Measurements from ENCODE around the gene IGLL1. TPM values are rescaled to one million over a fixed set of nuclear protein-coding genes. Genes with fewer than 3 reads are reported as not detected.
"Not testable (repeated sequence)": the region's sequence is repeated elsewhere in the genome, so short reads cannot be mapped to it uniquely, and the experiment has no call there.

The IGLL1 gene
- total RNA-seq, 4 donors from 2014 or later, result not detected

DNA sequence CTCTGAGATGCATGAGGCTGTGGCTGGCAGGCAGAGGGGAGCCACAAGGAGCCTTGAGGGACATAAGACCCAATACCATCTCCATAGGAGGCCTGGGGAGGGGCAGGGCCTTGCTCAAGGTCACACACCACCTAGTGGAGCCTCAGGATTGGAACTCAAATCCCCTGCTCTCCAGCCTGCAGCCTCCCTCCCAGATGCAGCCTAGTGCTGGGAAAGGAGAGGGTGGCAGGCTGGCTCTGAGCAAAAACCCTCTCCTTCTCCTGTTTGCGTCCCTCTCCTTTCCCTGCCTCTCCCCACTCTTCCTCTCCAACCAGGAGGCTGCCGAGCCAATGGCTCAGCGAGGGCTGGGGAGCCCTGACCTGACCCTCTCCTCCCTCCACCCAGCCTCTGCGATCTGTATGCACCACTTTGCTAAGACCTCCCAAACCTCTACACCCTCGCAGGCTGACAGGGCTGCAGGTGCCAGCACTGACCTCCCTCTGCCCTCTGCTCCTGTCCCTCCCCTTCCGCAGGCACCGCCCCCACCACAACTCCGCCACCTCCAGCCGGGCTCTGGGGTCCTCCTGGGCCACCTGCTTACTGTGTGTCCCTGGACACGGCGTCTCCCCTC is 14.7 kb downstream of the IGLL1 start:
- TF ChIP-seq POLR2A (IDR thresholded peaks at IDR 0.05) (no peak), EP300 (IDR thresholded peaks at IDR 0.05) (no peak), POLR2AphosphoS5 (IDR thresholded peaks at IDR 0.05) (no peak)
- TF ChIP-seq, protein P1, sequence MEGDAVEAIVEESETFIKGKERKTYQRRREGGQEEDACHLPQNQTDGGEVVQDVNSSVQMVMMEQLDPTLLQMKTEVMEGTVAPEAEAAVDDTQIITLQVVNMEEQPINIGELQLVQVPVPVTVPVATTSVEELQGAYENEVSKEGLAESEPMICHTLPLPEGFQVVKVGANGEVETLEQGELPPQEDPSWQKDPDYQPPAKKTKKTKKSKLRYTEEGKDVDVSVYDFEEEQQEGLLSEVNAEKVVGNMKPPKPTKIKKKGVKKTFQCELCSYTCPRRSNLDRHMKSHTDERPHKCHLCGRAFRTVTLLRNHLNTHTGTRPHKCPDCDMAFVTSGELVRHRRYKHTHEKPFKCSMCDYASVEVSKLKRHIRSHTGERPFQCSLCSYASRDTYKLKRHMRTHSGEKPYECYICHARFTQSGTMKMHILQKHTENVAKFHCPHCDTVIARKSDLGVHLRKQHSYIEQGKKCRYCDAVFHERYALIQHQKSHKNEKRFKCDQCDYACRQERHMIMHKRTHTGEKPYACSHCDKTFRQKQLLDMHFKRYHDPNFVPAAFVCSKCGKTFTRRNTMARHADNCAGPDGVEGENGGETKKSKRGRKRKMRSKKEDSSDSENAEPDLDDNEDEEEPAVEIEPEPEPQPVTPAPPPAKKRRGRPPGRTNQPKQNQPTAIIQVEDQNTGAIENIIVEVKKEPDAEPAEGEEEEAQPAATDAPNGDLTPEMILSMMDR (IDR thresholded peaks at IDR 0.05), result no peak
- H3K4me1 ChIP-seq, result peaks cover 0 to 18% (median 12%) of the 10 kb centered on the region in 3 donors
- peaks cover 62% of the 10 kb centered on the region for H3K27me3 ChIP-seq
- WGBS, 2 donors (ENCODE audit: low coverage in 1 of 2), result 20 to 22% methylated on average over 4 of the region's 11 CpGs
- H3K36me3 ChIP-seq, result no peaks in the 10 kb centered on the region
- peak overlapping the region in 1 of 2 donors; percentile 55 for H3K4me3 ChIP-seq
- no peak for ATAC-seq
- H3K9me3 ChIP-seq, result no peaks in the 10 kb centered on the region
- no peak overlapping the region for H3K27ac ChIP-seq

DNA sequence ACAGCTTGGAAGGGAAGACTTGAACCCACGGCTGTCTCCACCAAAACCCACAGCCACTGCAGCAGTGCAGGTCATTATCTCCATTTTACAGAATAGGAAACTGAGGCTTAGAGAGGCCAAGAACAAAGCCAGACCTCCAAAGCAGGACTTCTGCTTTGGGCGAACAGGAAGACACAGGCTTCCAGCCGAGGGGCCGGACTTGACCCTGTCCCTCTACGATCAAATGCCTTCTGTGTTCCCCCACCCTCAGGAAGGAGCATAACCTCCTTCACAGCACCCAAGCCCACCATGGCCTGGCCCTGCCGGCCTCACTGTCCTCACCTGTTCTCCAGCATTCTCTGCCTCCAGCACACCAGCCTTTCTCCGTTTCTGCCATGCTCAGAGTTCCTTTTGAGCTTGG is 15.8 kb downstream of the IGLL1 start:
- no peak for ATAC-seq
- no peaks in the 10 kb centered on the region for H3K36me3 ChIP-seq
- H3K9me3 ChIP-seq, result no peaks in the 10 kb centered on the region
- H3K27ac ChIP-seq, result no peak overlapping the region
- H3K4me3 ChIP-seq, result no peak overlapping the region
- peaks cover 62% of the 10 kb centered on the region for H3K27me3 ChIP-seq
- WGBS, 2 donors (ENCODE audit: low coverage in 1 of 2), result 80 to 85% methylated on average over 1 to 5 of the region's 7 CpGs
- TF ChIP-seq, protein P1 (IDR thresholded peaks at IDR 0.05), result no peak
- TF ChIP-seq POLR2AphosphoS5 (IDR thresholded peaks at IDR 0.05) (no peak), EP300 (IDR thresholded peaks at IDR 0.05) (no peak), POLR2A (IDR thresholded peaks at IDR 0.05) (no peak)
- H3K4me1 ChIP-seq, result peaks cover 0 to 18% (median 12%) of the 10 kb centered on the region in 3 donors

DNA sequence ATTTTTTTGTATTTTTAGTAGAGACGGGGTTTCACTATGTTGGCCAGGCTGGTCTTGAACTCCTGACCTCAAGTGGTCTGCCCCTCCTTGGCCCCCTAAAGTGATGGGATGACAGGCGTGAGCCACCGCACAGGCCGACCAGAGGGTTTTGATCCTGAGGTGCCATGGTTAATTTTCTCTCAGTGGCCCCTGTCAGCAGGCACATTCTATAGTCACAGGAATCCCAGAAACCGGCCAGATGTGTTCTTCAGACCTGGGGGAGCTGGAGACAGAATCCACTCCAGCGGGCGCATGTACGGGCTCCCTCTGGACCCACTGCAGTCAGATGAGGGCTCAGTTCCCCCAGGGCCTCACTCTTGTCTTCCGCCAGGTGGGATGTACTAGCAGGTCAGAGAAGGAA is 17.0 kb downstream of the IGLL1 start:
- no peak overlapping the region for H3K4me3 ChIP-seq
- WGBS, 2 donors (ENCODE audit: low coverage in 1 of 2), result 80 to 89% methylated on average over 3 of the region's 9 CpGs
- H3K9me3 ChIP-seq, result no peaks in the 10 kb centered on the region
- no peaks in the 10 kb centered on the region for H3K36me3 ChIP-seq
- H3K27me3 ChIP-seq, result peaks cover 62% of the 10 kb centered on the region
- H3K4me1 ChIP-seq, result peaks cover 0 to 18% (median 12%) of the 10 kb centered on the region in 3 donors
- no peak for ATAC-seq
- no peak overlapping the region for H3K27ac ChIP-seq
- TF ChIP-seq POLR2A (IDR thresholded peaks at IDR 0.05) (no peak), POLR2AphosphoS5 (IDR thresholded peaks at IDR 0.05) (no peak), EP300 (IDR thresholded peaks at IDR 0.05) (no peak)
- TF ChIP-seq, protein P1 (IDR thresholded peaks at IDR 0.05), result no peak

DNA sequence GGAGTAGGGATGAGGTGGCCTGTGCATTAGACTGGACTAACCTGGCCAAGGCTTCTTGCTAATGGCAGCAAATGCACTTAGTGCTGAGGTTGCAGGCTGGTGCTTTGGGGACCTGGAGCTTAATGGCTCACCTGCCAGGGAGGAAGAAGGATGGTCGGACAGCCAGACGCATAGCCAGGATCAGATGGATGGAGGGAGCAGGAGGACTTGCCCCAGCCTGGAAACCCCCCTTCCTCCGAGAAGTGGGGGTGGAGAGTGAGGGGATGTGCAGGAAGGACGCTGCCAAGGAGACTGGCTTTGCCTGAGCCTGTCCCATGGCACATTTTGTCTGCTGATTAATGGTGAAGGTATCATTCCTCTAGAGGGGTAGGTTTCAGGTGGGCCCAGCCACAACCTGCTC is 17.9 kb downstream of the IGLL1 start:
- Histone ChIP-seq H3K4me3 (no peak overlapping the region), H3K4me1 (peaks cover 0 to 18% (median 12%) of the 10 kb centered on the region in 3 donors), H3K9me3 (no peaks in the 10 kb centered on the region), H3K36me3 (no peaks in the 10 kb centered on the region), H3K27me3 (peaks cover 67% of the 10 kb centered on the region), H3K27ac (no peak overlapping the region)
- WGBS, 2 donors (ENCODE audit: low coverage in 1 of 2), result 76% methylated on average over 3 of the region's 4 CpGs; no CpG with 5 or more reads in 1 of the 2 donors
- ATAC-seq, result no peak
- TF ChIP-seq POLR2AphosphoS5 (IDR thresholded peaks at IDR 0.05), result no peak

DNA sequence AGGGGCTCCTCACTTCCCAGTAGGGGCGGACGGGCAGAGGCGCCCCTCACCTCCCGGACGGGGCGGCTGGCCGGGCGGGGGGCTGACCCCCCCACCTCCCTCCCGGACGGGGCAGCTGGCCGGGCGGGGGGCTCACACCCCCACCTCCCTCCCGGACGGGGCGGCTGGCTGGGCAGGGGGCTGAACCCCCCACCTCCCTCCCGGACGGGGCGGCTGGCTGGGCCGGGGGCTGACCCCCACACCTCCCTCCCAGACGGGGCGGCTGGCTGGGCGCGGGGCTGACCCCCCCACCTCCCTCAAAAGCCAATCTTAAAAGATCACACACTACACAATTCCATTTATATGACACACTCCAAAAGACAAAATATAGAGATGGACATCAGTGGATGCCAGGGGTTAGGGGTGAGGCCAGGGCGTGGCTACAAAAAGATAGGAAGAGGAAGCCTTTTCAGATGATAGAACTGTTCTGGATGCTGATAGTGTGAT is 19.0 kb downstream of the IGLL1 start:
- H3K27ac ChIP-seq, ATAC-seq, H3K4me3 ChIP-seq, H3K9me3 ChIP-seq, H3K36me3 ChIP-seq: not testable (repeated sequence)
- Histone ChIP-seq H3K27me3 (peaks cover 67% of the 10 kb centered on the region), H3K4me1 (peaks cover 0 to 11% (median 7%) of the 10 kb centered on the region in 3 donors)
- WGBS, 2 donors (ENCODE audit: low coverage in 1 of 2), result 67% methylated on average over 1 of the region's 24 CpGs; no CpG with 5 or more reads in 1 of the 2 donors

DNA sequence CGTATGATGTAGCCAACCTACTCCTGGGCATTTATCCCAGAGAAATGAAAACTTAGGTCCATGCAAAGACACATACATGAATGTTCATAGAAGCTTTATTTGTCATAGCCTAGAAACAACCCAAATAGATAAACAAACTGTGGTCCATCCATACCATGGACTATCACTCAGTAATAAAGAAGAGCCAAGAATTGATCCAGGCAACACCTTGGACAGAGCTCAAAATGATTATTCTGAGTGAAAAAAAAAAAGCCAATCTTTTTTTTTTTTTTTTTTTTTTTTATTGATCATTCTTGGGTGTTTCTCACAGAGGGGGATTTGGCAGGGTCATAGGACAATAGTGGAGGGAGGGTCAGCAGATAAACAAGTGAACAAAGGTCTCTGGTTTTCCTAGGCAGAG is 19.9 kb downstream of the IGLL1 start:
- not testable (repeated sequence) for H3K4me3 ChIP-seq, H3K9me3 ChIP-seq, H3K4me1 ChIP-seq, H3K36me3 ChIP-seq, ATAC-seq, H3K27ac ChIP-seq
- H3K27me3 ChIP-seq, result peaks cover 67% of the 10 kb centered on the region
- WGBS, 2 donors (ENCODE audit: low coverage in 1 of 2), result 9 to 27% methylated on average over 1 of the region's 1 CpG
